GM04504 (cell line): ENCODE measurements around the gene UBE2S.
"Not testable (repeated sequence)": the region's sequence is repeated elsewhere in the genome, so short reads cannot be mapped to it uniquely, and the experiment has no call there.

Source experiments
- DNase-seq: peaks from one replicate; pipeline ENCODE4 v3.0.0-alpha.2; 2012; ENCODE audit warnings: low read depth

UBE2S gene

GRCh38 chr19:55406091-55406825 lies 1.3 kb downstream of the UBE2S start:
- DNase-seq = no peak

DNA sequence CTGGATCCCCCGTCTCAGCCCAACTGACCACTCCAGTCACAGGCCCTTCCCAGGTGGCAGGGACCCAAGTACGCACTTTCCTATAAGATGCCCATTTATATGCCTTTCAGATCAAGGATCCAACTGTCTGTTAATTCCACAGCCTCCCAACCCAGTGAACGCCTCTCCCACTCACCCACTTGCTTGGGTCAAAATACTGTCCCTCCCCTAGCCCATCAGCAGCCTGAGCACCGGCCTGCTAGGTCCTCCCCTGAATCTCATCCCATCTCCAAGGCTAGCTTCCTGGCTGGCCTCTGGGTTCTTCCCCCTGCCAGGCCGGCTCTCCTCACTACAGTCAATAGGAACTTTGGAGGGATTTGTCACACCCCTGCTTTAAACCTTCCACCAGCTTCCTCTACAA lies 1.9 kb downstream of the UBE2S start:
- DNase-seq = no peak

DNA sequence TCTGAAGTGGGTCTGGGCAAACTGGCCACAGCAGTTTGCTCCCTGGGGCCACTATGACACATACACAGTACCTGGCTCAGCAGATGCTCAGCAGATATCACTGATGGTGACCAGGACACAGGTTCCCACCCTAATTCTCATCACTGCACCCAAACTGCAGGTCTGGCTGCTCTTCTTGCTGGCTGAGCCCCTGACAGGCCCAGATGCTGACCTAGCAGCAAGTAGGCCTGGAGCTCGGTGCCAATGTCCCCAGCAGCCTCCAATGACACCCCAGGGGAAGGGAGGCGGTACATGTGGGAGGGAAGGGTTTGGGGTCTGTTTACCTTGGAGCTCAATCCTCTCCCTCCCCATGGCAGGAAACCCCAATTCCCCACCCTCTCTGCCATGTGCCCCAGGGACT lies 5.1 kb downstream of the UBE2S start:
- DNase-seq = no peak

DNA sequence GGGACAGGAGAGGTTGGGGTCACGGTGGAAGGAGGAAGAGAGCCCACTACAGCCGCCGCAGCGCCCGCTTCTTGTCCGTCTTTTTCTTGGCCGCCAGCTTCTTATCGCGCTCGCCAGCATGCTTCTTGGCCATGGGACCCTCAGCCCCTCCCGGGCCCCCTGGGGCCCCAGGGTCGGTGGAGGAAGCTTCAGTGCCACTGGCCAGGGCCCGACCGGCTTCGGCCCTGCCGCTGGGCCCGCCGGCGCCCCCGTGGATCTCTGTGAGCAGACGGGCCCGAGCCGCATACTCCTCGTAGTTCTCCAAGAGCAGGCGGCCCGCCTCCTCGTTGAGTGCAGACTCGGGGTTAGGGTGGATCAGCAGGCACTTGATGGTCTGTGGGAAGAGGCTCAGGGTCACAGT lies 6.2 kb downstream of the UBE2S start:
- DNase-seq = not testable (repeated sequence)

DNA sequence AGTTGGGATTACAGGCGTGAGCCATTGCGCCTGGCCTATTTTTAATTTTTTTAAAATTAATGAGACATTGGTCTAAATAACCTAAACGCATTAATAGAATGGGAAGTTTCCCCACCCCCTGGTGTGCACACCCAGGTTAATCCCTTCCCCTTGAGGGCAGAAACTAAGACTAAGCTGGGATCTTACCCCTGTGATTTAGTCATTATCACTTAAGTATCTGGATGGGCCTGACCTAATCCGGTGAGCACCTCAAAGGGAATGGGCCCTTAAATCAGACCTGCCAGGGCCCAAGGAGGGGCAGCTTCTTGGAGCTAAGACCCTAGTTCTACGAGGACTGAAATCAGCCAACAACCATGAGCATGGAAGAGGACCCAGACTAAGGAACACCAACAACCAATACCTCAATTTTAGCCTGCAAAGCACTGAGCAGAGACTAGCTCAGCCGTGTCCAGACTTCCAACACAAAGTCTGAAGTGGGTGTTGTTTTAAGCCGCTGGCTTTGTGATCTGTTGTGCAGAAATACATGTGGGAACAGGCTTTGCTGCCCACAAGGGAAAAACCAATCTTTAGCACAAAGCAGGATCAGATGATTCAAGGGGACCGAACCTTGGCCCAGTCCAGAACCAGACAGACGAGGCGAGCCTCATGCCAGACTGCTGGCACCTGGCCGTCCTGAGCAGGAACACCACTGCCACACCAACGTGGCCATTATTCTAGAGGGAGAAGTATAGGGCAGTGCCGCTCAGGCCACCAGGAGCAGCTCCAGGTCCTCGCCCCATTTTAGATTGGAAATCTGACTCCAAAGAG lies 7.1 kb downstream of the UBE2S start:
- DNase-seq = no peak

DNA sequence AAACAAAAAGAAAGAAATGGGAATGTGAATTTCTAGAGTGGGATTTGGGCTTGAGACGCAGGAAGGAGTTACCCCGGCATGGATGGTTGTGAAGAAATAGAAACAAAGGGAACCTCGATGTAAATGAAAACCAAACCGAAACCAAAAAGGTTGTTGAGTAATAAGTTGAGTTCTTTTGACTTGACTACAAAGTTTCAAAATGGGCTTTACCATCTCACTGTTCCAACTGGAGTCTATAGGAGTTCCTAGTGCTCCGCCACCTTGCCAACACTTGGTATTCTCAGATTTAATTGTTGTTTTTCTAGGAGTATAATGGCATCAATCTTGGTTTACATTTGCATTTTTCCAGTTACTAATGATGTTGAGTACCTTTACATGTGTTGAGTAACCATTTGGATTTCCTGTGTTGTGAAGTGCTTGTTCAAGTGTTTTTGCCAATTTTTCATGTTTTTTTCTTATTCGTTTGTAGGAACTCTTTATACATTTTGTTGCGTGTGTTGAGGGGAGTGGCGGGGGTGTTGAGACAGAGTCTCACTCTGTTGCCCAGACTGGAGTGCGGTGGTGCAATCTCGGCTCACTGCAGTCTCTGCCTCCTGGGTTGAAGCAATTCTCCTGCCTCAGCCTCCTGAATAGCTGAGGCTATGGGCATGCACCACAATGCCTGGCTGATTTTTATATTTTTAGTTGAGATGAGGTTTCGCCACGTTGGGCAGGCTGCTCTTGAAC lies 9.2 kb downstream of the UBE2S start:
- no peak for DNase-seq

GRCh38 chr19:55392820-55393761 lies 14.5 kb downstream of the UBE2S start:
- no peak for DNase-seq

DNA sequence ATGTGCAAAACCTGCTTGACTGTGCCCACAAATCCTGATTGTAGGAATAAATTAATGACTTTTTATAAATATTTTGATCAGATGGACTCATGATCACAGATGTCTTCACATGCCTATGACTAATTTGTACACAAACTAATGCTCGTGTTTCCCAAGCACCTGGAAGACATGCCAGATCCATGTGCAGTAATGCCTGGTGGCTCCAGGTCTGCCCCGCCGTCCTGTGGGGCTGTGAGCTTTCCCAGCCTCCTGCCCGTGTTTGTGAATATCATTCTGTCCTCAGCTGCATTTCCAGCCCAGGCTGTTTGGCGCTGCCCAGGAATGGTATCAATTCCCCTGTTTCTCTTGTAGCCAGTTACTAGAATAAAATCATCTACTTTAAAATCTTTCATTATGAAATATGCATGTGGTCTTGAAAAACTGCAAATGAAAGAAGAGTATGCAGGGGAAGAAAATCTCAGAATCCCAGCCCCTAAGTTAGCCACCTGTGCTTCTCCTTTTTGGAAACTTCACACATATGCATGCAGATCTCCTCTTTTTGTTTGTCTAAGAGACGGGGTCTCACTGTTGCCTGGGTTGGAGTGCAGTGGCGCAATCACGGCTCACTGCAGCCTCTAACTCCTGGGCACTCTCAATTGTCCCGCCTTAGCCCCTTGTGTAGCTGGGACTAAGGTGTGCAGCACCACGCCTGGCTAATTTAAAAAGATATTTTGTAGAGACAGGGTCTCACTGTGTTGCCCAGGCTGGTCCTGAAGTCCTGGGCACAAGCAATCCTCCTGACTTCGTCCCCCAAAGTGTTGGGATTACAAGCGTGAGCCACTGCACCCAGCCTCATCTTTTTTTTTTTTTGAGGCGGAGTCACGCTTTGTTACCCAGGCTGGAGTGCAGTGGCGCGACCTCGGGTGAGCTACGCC lies 15.6 kb downstream of the UBE2S start:
- no peak for DNase-seq

GRCh38 chr19:55391191-55391670 lies 16.4 kb downstream of the UBE2S start:
- no peak for DNase-seq

DNA sequence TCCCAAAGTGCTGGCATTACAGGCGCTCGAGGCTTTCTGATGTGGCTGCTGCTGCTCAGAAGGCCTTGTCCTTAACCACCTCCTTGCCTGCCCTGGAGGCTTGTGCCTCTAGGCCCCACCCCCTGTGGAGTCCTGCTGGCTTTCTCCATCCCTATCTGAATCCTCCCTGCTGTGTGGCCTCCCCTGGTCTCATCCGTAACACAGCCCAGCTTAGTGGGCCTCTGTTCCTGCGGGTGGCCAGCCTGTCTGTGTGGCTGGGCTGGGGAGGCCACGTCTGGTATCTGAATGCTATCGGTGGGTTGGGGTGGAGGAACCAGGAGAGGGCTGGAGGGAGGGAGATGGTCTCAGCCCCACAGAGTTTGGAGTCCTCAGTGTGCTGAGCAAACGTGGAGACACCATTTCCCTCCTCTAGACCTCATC lies 17.1 kb downstream of the UBE2S start:
- no peak for DNase-seq

DNA sequence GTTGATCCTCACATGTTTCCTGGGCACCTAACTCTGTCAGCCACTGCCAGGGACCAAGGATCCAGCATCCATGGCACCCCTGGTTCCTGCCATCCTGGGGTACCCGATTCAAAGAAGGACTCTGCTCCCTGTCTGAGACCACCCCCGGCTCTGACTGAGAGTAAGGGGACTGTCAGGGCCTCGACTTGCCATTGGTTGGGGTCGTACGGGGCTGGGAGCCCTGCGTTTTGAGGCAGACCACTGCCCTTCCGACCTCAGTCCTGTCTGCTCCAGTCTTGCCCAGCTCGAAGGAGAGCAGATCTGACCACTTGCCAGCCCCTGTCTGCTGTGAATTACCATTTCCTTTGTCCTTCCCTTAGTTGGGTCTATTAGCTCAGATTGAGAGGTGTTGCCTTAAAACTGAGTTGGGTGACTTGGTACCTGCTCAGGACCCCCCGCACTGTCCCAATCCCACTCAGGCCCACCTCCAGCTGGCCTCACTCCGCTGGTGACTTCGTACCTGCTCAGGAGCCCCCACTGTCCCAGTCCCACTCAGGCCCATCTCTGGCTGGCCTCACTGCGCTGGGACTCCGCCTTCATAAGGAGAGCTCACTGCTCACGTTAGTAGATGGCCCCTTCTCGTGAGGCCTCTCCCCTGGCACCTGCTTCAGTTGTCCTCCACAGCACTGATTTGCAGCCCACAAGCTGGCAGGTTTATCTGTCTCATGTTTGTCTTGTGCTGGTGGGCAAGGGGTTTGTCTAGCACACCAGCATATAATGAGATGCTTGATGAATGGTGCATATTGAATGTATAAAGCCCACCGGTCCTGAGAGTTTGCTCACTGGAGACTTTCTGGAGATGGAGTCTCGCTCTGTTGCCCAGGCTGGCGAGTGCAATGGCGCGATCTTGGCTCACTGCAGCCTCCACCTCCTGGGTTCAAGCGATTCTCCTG lies 17.9 kb downstream of the UBE2S start:
- DNase-seq = no peak

DNA sequence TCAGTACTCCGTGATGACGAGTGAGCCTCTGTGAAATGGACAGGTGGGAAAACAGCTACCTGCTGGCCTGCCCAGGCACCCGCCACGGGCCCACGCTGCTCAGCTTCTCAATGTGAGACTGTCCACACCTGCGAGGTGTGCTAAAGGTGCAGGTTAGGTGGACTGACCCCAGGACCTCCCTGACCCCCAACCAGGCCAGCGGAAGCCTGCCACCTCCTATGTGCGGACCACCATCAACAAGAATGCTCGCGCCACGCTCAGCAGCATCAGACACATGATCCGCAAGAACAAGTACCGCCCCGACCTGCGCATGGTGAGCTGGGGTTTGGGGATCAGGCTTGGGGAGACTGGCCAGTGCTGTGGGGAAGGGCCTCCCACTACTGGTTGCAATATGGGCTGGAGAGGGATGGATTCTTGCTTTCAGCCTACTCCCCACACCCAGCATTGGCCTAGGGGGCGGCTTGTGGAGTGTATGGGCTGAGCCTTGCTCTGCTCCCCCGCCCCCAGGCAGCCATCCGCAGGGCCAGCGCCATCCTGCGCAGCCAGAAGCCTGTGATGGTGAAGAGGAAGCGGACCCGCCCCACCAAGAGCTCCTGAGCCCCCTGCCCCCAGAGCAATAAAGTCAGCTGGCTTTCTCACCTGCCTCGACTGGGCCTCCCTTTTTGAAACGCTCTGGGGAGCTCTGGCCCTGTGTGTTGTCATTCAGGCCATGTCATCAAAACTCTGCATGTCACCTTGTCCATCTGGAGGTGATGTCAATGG lies 19.7 kb downstream of the UBE2S start:
- DNase-seq = no peak

- DNase-seq = no peak
Measured at GRCh38 chr19:55386493-55386971, 21.1 kb downstream of the UBE2S start.

DNA sequence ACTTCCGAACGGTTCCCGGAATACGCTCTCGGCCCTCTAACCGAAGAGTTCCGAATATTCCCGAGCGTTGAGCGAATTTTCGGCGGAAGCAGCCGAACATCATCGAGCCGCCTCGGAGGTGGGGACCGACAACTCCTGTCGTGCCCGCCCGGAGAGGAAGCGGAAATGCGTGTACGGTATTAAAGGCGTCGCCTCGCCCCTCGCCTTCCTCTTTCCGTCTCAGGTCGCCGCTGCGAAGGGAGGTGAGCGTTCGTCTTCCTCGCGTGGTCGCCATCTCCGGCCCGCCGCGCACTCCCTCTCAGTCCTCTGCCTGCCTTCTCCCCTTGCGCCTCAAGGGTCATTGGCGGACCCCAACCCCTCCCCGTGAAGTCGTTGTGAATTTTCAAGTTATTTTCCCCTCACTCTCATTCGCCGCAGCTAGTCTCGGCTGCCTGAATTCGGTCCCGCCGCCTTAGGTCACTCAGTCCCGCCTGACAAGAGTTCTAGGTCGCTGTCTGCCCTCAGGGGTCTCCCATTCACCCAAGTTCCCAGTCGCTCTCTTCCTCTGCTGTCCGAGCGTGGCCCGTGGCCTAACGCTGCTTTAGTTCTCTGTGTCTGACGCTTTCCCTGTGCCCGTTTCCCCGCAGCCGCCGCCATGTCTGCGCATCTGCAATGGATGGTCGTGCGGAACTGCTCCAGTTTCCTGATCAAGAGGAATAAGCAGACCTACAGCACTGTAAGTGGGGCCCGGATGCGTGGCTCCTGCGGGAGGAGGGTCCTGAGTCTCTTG lies 21.7 kb downstream of the UBE2S start, which contains the start of gene RPL28:
Gene RPL28 (plus strand): TSS at position 209 of the 769 bp plus-strand sequence. CDS start 426 bp downstream, at position 635.
- DNase-seq = peak; percentile 97

DNA sequence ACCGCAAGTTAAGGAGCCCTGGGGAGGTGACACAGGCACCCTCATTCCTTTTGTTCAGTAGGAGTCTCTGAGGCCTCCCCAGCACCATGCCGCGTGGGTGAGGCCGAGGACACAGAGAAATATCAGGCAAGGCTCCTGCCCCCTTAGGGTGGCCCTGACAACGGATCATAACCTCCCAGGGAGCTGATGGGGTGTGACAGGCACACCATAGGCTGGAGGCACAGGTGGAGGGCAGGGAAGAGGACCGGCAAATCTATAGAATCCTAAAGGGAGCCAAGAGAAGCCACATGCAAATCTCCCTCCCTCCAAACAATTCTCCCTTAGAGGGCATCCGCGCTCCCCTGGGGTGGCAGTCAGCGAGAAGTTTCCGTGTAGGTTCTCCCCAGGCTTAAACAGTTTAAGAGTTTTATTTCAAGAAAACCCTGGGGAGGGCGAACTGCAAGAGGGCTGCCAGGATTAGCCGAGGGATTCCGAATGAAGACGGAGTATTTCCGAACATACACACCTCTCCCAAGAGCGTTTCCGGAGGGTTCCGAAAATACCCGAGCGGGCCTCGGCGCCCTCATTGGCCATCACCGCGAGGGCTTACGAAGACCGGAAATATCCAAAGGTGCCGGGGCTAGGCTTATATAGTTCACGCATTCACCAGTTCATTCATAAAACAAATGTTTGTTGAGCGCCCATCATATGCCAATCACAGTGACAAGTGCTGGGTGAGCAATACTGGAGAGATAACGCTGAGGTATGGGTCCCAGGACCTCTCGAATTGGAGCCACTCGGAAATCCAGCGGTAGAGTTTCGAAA lies 22.5 kb downstream of the UBE2S start:
- peak; percentile 91 for DNase-seq

DNA sequence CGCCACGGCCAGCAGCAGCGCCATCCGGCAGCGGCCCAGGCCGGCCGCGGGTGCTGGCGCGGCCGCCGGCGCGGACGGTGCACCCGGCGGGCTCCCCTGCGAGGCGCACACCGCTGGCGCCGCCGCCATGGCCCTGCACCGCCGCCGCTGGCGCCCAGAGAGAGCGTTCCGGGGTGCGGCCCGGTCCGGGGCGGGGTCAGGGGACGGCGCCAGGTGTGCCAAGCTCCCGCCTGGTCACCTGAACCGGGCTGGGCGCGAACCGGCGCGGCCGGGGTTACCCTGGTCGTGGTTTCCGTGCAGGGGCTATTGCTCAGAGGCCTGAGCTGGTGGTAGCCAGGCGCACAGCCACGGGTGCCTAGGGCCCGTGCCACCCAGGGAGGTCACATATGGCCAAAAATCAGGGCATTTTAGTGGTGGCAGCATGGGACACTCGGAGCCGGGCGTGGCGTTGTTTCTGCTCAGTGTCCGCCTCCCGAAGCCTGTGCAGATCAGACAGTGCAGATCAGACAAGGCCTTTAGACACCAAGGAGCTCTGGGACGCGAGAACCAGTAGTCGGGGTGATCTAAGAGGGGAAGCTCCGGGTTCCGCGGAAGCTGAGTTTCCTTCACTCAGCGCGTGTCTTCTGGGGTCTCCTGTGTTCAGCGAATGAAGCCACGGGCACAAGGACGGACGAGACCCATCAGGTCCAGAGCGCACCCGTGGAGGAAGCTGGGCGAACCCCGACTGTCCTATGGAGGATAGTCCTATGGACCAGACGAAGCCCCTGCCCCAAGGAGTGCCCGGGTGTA lies 23.3 kb downstream of the UBE2S start, which contains the start of gene TMEM238:
Gene TMEM238 (minus strand): TSS at position 162 of the 789 bp plus-strand sequence. CDS start 33 bp downstream, at position 129.
- no peak for DNase-seq
